Measurements from ENCODE around the gene KCTD16.

Gene KCTD16

DNA sequence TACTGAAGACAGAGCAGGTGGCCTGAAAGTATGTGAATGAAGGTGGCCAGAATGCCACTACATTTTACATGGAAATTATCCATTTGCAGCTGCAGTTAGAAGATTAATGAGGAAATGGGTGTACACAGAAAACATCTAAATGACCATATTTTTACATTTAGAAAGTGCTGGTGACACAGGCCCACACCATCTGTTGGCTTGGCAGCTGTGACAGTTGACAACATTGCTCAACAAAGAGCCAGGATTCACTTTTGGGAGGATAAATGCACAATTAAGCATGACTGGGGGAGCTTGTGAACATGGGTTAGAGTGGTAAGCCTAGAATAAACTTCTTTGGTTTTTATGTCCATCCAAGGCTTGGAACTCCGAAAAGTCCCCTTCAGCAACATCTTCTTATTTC lies 360.5 kb downstream of the KCTD16 start:
- DNase-seq (ENCODE audit: low read depth in 3 of 3) = no peak

All from stimulated activated CD4-positive, alpha-beta T cell treated with anti-CD3 and anti-CD28 coated beads, TNF-alpha, amount 100 ng/mL, for 48 hours (primary cell).